Tibial nerve (tissue), 3 donors: ENCODE results near the gene CAMTA1.

Experiments
- POLR2A ChIP-seq, 2 donors: fragments of 450-650 bp; IDR thresholded peaks; one replicate each; pipeline ENCODE4 v1.6.1; 2017; ENCODE audit warnings: antibody characterized with exemption in 2 of 2, mild to moderate bottlenecking in 2 of 2, moderate library complexity in 2 of 2
- TF ChIP-seq, protein P1 (sequence below), 5 experiments: fragments of 200-600 bp in 3 of 5; fragments of 450-650 bp in 2 of 5; sonication (generic) in 3 of 5; IDR thresholded peaks; one replicate each; pipeline ENCODE4 v1.5.1; 2016 to 2019; ENCODE audit warnings: antibody characterized with exemption in 5 of 5, mild to moderate bottlenecking in 3 of 5, moderate library complexity in 2 of 5

- TF ChIP-seq POLR2A (IDR thresholded peaks at IDR 0.05), result no peak
- TF ChIP-seq, protein P1, sequence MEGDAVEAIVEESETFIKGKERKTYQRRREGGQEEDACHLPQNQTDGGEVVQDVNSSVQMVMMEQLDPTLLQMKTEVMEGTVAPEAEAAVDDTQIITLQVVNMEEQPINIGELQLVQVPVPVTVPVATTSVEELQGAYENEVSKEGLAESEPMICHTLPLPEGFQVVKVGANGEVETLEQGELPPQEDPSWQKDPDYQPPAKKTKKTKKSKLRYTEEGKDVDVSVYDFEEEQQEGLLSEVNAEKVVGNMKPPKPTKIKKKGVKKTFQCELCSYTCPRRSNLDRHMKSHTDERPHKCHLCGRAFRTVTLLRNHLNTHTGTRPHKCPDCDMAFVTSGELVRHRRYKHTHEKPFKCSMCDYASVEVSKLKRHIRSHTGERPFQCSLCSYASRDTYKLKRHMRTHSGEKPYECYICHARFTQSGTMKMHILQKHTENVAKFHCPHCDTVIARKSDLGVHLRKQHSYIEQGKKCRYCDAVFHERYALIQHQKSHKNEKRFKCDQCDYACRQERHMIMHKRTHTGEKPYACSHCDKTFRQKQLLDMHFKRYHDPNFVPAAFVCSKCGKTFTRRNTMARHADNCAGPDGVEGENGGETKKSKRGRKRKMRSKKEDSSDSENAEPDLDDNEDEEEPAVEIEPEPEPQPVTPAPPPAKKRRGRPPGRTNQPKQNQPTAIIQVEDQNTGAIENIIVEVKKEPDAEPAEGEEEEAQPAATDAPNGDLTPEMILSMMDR (IDR thresholded peaks at IDR 0.05), result no peak
These were observed 622.3 kb downstream of the CAMTA1 start for GRCh38 chr1:7407544-7407895.
